Esophagus squamous epithelium (tissue), 4 donors: Measurements from ENCODE around the gene SAP30L.

Experiments used
- POLR2A ChIP-seq, 4 donors: fragments of 450-650 bp; IDR thresholded peaks; one replicate each; pipeline ENCODE4 v1.6.1; 2017; ENCODE audit warnings: antibody characterized with exemption in 4 of 4, mild to moderate bottlenecking in 4 of 4, moderate library complexity in 3 of 4
- TF ChIP-seq, protein P1 (sequence below), 6 experiments: fragments of 450-650 bp in 4 of 6; fragments of 200-600 bp in 2 of 6; sonication (generic) in 2 of 6; IDR thresholded peaks; one replicate each; pipeline ENCODE4 v1.5.1; 2016 to 2019; ENCODE audit warnings: antibody characterized with exemption in 6 of 6, mild to moderate bottlenecking in 4 of 6, moderate library complexity in 4 of 6

DNA sequence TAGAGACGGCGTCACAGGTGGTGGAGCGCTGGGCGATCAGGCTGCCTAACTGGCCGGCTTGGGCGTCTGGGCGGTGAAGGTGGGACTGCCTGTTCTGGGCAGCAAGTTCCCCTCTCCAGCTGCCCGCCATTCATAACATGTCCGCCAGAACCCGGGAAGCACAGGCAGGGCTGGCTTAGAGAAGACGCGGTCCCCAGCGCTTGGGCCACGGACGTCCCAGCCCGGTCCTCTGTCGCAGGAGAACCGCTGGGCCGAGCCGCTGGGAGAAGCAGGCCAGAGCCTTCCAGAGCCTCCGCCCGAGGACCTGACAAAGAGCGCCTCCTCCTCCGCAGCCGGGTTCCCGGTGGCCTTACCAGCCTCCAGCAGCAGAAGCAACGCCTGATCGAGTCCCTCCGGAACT lies 47.5 kb downstream of the SAP30L start:
- TF ChIP-seq, protein P1, sequence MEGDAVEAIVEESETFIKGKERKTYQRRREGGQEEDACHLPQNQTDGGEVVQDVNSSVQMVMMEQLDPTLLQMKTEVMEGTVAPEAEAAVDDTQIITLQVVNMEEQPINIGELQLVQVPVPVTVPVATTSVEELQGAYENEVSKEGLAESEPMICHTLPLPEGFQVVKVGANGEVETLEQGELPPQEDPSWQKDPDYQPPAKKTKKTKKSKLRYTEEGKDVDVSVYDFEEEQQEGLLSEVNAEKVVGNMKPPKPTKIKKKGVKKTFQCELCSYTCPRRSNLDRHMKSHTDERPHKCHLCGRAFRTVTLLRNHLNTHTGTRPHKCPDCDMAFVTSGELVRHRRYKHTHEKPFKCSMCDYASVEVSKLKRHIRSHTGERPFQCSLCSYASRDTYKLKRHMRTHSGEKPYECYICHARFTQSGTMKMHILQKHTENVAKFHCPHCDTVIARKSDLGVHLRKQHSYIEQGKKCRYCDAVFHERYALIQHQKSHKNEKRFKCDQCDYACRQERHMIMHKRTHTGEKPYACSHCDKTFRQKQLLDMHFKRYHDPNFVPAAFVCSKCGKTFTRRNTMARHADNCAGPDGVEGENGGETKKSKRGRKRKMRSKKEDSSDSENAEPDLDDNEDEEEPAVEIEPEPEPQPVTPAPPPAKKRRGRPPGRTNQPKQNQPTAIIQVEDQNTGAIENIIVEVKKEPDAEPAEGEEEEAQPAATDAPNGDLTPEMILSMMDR (IDR thresholded peaks at IDR 0.05): no peak
- no peak for TF ChIP-seq POLR2A (IDR thresholded peaks at IDR 0.05)
